GM23338 (cell line): ENCODE measurements around the gene CASK.

Experiments used
- CREB1 ChIP-seq: fragments of 250-450 bp; sonication (Bioruptor Pico); IDR thresholded peaks from 2 replicates; pipeline ENCODE4 v1.5.0; 2020; ENCODE audit warnings: low read depth, mild to moderate bottlenecking, moderate library complexity
- CTCF ChIP-seq, 2 experiments: fragments of 200-600 bp in 1 of 2; sonication (generic) in 1 of 2; conservative IDR thresholded peaks; 2 replicates each; pipeline versions ENCODE4 v1.5.1 to v1.6.1; 2016 to 2017; ENCODE audit warnings: antibody characterized with exemption in 2 of 2, low read depth in 2 of 2, mild to moderate bottlenecking in 2 of 2, moderate library complexity in 1 of 2

- peak in 1 of 2 experiments; percentile 39; a peak in 2 of 4 replicates for TF ChIP-seq CTCF (conservative IDR thresholded peaks at IDR 0.05; ENCODE audit: low read depth in 2 of 2)
- no peak for TF ChIP-seq CREB1 (CRISPR knock-in tag)
Measured at GRCh38 chrX:41718481-41719235, 204.7 kb downstream of the CASK start.
